Fibroblast of villous mesenchyme (primary cell): ENCODE results near the gene NRXN3. TPM values are rescaled to one million over a fixed set of nuclear protein-coding genes. Genes with fewer than 3 reads are reported as not detected.

ENCODE experiments used
- DNase-seq: peaks from one replicate; pipeline ENCODE4 v3.0.0-alpha.2; 2010; ENCODE audit warnings: low read depth
- H3K4me3 ChIP-seq: 2 replicates; pipeline ENCODE4 v1.5.1; 2011; ENCODE audit warnings: low read depth, mild to moderate bottlenecking, low read length
- total RNA-seq: library from RNA; depleted of rRNA; stranded (reverse); fragments of >200 nt; gene quantifications from 2 replicates; pipeline ENCODE4 v1.2.3, GENCODE V29; 2012
- TF ChIP-seq, protein P1 (sequence below): IDR thresholded peaks from 2 replicates; pipeline ENCODE4 v1.5.1; 2012; ENCODE audit warnings: low read depth, mild to moderate bottlenecking, low read length; ENCODE audit not compliant: insufficient read depth

Gene NRXN3
- total RNA-seq, 1 donor, result 7.3 TPM

DNA sequence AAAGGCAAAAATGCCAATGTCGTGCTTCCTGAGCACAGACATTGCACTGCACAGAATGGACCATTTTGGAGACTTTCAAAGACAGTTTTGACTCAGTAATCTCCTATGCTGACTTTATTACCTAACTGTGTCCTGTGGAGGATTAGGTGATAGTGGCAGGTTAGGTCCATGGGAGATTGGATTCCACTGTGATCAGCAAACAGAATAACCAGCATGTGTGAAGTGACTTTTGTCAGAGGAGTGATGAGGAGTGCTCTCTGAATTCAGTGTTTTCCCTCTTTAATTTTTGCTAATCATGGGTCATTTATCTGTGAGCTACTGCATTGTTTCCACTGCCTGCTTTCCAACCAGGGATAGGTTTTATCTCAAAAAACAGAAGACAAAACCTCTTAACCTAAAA lies 1378.7 kb downstream of the NRXN3 start:
- no peak for DNase-seq
- no peak overlapping the region for H3K4me3 ChIP-seq
- TF ChIP-seq, protein P1, sequence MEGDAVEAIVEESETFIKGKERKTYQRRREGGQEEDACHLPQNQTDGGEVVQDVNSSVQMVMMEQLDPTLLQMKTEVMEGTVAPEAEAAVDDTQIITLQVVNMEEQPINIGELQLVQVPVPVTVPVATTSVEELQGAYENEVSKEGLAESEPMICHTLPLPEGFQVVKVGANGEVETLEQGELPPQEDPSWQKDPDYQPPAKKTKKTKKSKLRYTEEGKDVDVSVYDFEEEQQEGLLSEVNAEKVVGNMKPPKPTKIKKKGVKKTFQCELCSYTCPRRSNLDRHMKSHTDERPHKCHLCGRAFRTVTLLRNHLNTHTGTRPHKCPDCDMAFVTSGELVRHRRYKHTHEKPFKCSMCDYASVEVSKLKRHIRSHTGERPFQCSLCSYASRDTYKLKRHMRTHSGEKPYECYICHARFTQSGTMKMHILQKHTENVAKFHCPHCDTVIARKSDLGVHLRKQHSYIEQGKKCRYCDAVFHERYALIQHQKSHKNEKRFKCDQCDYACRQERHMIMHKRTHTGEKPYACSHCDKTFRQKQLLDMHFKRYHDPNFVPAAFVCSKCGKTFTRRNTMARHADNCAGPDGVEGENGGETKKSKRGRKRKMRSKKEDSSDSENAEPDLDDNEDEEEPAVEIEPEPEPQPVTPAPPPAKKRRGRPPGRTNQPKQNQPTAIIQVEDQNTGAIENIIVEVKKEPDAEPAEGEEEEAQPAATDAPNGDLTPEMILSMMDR, result no peak

DNA sequence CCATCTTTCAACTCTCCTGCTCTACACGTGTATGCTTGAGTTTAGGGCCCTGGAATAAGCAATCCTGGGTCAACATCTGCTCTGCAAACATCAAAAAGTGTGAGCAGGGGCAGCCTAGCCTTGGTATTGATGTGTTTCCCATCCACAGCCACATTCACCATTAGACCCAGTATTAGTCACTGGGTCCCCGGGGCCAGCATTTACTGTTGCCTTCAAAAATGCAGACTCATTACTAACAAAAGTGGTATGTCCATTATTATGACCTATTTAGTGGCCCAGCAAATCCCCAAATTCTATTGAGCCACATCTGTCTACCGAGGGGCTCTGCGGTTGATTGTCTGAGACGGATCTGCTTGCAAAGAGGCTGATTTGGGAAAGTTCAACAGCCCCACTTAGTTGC lies 1379.3 kb downstream of the NRXN3 start:
- DNase-seq, result no peak
- H3K4me3 ChIP-seq, result no peak overlapping the region
- TF ChIP-seq, protein P1, result no peak

DNA sequence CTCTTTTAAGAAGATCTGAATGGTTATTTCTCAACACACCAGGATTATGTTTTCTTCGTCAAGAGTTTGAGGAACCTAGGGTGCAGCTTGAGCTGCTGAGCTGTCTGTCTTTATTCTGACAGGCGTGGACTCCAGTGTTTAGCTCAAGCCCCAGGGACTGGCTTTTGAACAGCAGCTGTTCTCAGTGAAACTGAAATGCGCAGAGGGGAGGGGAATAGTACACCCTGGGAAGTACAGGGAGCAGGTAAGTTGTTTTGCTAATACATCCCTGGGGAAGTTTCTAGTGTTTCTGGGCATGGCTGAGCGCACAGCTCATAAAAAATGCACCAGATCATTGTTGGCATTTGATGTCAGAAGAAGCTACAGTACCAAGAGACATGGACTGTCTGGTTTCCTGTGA lies 1381.3 kb downstream of the NRXN3 start:
- no peak for DNase-seq
- TF ChIP-seq, protein P1, result no peak
- no peak overlapping the region for H3K4me3 ChIP-seq

DNA sequence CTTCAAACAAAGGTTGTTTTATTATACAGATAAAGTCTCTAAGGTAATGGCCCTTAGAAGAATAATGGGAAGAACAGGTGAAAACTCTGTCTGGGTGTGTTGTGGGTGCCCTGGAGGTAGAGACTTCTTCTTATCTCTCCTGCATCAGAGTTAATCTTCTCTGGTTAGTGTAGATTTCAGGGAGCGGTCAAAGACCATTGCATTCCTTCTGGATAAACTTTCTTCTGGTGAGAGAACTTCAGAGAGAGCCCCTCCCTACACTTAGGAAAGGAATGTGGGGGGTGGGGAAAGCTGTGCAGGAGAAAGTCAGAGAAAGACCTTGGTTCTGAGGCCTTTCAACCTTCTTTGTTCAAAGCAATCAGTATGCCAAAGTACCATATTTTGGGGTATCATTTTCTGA lies 1382.6 kb downstream of the NRXN3 start:
- no peak overlapping the region for H3K4me3 ChIP-seq
- TF ChIP-seq, protein P1, result no peak
- no peak for DNase-seq

DNA sequence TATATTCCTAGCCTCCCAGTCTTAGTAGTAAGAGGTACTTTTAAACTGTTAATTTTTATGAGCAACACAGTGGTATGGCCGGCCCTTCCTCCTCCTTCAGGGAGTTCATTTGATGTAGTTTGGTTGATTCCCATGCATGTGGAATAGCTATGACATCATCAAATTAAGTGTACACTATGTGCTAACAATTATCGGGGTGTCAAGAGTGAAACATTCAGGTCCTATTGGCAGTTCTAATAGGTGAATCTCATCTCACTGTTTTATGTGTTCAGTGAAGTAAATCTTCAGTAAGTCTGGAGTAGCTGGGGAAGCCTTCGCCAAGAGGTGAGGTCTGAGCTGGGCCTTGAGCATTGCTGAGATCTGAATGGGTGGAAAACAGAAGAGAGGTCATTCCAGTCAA lies 1384.6 kb downstream of the NRXN3 start:
- DNase-seq, result no peak
- TF ChIP-seq, protein P1, result no peak
- no peak overlapping the region for H3K4me3 ChIP-seq

DNA sequence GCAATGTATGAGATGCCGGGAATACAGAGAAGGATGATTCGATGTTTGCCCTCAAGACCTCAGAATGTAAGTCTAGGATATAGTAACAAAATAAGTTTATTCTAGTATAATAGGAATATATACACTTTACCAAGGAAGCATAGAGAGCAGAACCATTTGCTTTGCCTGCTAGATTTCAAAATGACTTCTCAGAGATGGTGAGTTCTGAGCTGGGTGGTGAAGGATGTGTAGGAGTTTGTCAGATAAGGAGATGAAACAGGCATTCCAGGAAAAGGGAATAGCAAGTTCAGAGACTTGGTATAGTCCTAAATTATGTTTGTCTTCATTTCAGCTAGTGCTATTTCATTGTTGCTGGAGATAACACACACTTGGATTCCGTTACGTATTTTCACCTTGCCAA lies 1385.3 kb downstream of the NRXN3 start:
- no peak overlapping the region for H3K4me3 ChIP-seq
- DNase-seq, result no peak
- TF ChIP-seq, protein P1, result no peak

DNA sequence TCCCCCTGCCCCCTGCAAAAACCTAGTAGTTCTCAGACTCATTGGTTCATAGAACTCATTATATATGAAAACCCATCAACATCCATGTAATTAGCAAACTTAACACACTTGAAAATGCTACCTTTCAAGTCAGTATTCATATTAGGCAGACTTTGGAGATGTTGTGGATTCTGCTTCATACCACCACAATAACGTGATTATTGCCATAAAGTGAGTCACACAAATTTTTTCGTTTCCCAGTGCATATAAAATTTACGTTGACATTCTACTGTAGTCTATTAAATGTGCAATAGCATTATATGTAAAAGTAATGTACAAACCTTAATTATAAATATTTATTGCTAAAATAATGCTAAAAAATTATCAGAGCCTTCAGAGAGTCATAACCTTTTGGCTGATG lies 1387.1 kb downstream of the NRXN3 start:
- no peak overlapping the region for H3K4me3 ChIP-seq
- TF ChIP-seq, protein P1, result no peak
- DNase-seq, result no peak
